GM12878 (cell line): ENCODE data around the gene SBNO1. TPM values are rescaled to one million over a fixed set of nuclear protein-coding genes. Genes with fewer than 3 reads are reported as not detected.

Source experiments
- ATAC-seq: fragments of 200-7000 bp; cut with Tn5 transposase; 3 replicates; pipeline ENCODE4 v1.9.1; 2020; ENCODE audit warnings: mild to moderate bottlenecking, moderate library complexity
- BruUV-seq: library from RNA; stranded (reverse); fragments of 400-500 nt; replicated peaks from 2 replicates; lab custom pipeline; 2021; lab: Mats Ljungman, UMichigan
- CTCF ChIA-PET: fragments of 300-600 bp; sonication (Branson Sonifier 250); formaldehyde crosslinking; extraction: SDS; loops from one replicate; lab custom pipeline; 2021; ENCODE audit warnings: inconsistent platforms; lab: Yijun Ruan, JAX
- POLR2A ChIA-PET: fragments of 350-600 bp; formaldehyde crosslinking; extraction: SDS; loops from one replicate; lab custom pipeline; 2021; ENCODE audit warnings: inconsistent platforms; lab: Charles Lee
- RAD21 ChIA-PET: fragments of 300-600 bp; sonication (Branson Sonifier 250); formaldehyde crosslinking; loops from one replicate; lab custom pipeline; 2023; ENCODE audit warnings: antibody characterized with exemption; ENCODE audit not compliant: unreplicated experiment; lab: Charles Lee
- SMC1A ChIA-PET: fragments of 300-600 bp; sonication (Branson Sonifier 250); formaldehyde crosslinking; loops from one replicate; lab custom pipeline; 2023; ENCODE audit not compliant: unreplicated experiment, uncharacterized antibody; lab: Charles Lee
- DNase-seq: peaks from one replicate; pipeline ENCODE4 v3.0.0-alpha.2; 2011; ENCODE audit warnings: low read depth, low spot score
- FAIRE-seq: peaks from 3 replicates; lab custom pipeline; 2011; peaks lifted over from hg19 to GRCh38; lab: Jason Lieb, UNC
- H2AFZ ChIP-seq: 2 replicates; pipeline ENCODE4 v1.6.0; 2011; ENCODE audit warnings: low read depth, low read length, control low read depth; ENCODE audit not compliant: control insufficient read depth
- H3K27ac ChIP-seq: 2 replicates; pipeline ENCODE4 v1.5.1; 2011; ENCODE audit warnings: control low read depth; ENCODE audit not compliant: control insufficient read depth, insufficient read depth
- H3K27me3 ChIP-seq, 2 experiments: replicated peaks in 1 of 2; 2 replicates each; pipeline versions ENCODE4 v1.6.0 to v1.6.1; 2011; ENCODE audit warnings: low read length in 1 of 2; ENCODE audit not compliant: control insufficient read depth in 2 of 2, insufficient read depth in 2 of 2
- H3K36me3 ChIP-seq, 2 experiments: 2 replicates each; pipeline ENCODE4 v1.5.1; 2011; ENCODE audit warnings: low read length in 1 of 2; ENCODE audit not compliant: control insufficient read depth in 2 of 2, insufficient read depth in 2 of 2
- H3K4me1 ChIP-seq: 2 replicates; pipeline ENCODE4 v1.6.1; 2011; ENCODE audit warnings: mild to moderate bottlenecking, low read length, moderate library complexity, mixed read lengths; ENCODE audit not compliant: control insufficient read depth, insufficient read depth
- H3K4me2 ChIP-seq: 2 replicates; pipeline ENCODE4 v1.6.0; 2011; ENCODE audit warnings: control low read depth; ENCODE audit not compliant: control insufficient read depth, insufficient read depth
- H3K4me3 ChIP-seq: fragments of 200-600 bp; sonication (generic); 2 replicates; pipeline ENCODE4 v1.5.1; 2016
- H3K79me2 ChIP-seq: 2 replicates; pipeline ENCODE4 v1.6.0; 2011; ENCODE audit warnings: low read length; ENCODE audit not compliant: control insufficient read depth, insufficient read depth
- H3K9ac ChIP-seq: 2 replicates; pipeline ENCODE4 v1.8.0; 2011; ENCODE audit warnings: low read length, control low read depth, mixed read lengths; ENCODE audit not compliant: control insufficient read depth, insufficient read depth
- H3K9me3 ChIP-seq: replicated peaks from 3 replicates; pipeline ENCODE4 v1.5.1; 2011; ENCODE audit warnings: mild to moderate bottlenecking, low read length; ENCODE audit not compliant: control insufficient read depth, insufficient read depth
- H4K20me1 ChIP-seq: 2 replicates; pipeline ENCODE4 v1.6.0; 2011; ENCODE audit not compliant: control insufficient read depth, insufficient read depth
- ASH2L ChIP-seq: fragments of 300-600, 200-600 bp; sonication (generic); IDR thresholded peaks from 2 replicates; pipeline ENCODE4 v1.6.1; 2017; ENCODE audit warnings: low read depth, mild to moderate bottlenecking, borderline replicate concordance
- CBX5 ChIP-seq: sonication (generic); IDR thresholded peaks from 2 replicates; pipeline ENCODE4 v1.6.1; 2016; ENCODE audit warnings: low read depth, moderate library complexity, mild to moderate bottlenecking, inconsistent platforms
- CTCF ChIP-seq, 3 experiments: IDR thresholded peaks in 2 of 3; conservative IDR thresholded peaks in 1 of 3; 2 replicates each; pipeline ENCODE4 v1.5.1; 2011; ENCODE audit warnings: low read depth in 3 of 3, low read length in 3 of 3, mild to moderate bottlenecking in 3 of 3, control low read depth in 2 of 3, moderate library complexity in 2 of 3, inconsistent platforms in 1 of 3, mixed read lengths in 1 of 3; ENCODE audit not compliant: control insufficient read depth in 2 of 3, insufficient read depth in 1 of 3; ENCODE audit errors: extremely low read depth in 1 of 3
- EGR1 ChIP-seq, 2 experiments: IDR thresholded peaks; 1 replicate in 1 of 2; 2 replicates in 1 of 2; pipeline ENCODE4 v1.6.1; 2011 to 2012; ENCODE audit warnings: low read depth in 2 of 2, low read length in 2 of 2, borderline replicate concordance in 1 of 2, mild to moderate bottlenecking in 1 of 2, moderate library complexity in 1 of 2
- FOXM1 ChIP-seq: IDR thresholded peaks from 2 replicates; pipeline ENCODE4 v1.6.1; 2012; ENCODE audit warnings: low read depth, mild to moderate bottlenecking, inconsistent platforms, low read length, moderate library complexity
- IKZF2 ChIP-seq, 2 experiments: fragments of 450-650 bp; IDR thresholded peaks; 2 replicates each; pipeline ENCODE4 v1.6.1; 2017; ENCODE audit warnings: mild to moderate bottlenecking in 2 of 2, moderate library complexity in 2 of 2
- MEF2A ChIP-seq: IDR thresholded peaks from 2 replicates; pipeline ENCODE4 v1.6.1; 2011; ENCODE audit warnings: low read depth, mild to moderate bottlenecking, low read length, moderate library complexity; ENCODE audit not compliant: insufficient read depth
- MEF2B ChIP-seq: fragments of 450-650 bp; IDR thresholded peaks from 2 replicates; pipeline ENCODE4 v1.6.1; 2018; ENCODE audit warnings: mild to moderate bottlenecking, moderate library complexity; ENCODE audit not compliant: partially characterized antibody, poor library complexity, severe bottlenecking
- MTA2 ChIP-seq: fragments of 450-650 bp; IDR thresholded peaks from 2 replicates; pipeline ENCODE4 v1.6.1; 2016; ENCODE audit warnings: low read depth, mild to moderate bottlenecking, moderate library complexity
- MXI1 ChIP-seq: fragments of 150-350 bp; IDR thresholded peaks from 2 replicates; pipeline ENCODE4 v1.6.1; 2011; ENCODE audit warnings: low read depth, mild to moderate bottlenecking, inconsistent platforms, low read length, improper control_type of control experiment
- RB1 ChIP-seq: fragments of 450-650 bp; formaldehyde crosslinking; IDR thresholded peaks from 2 replicates; pipeline ENCODE4 v1.6.1; 2017; ENCODE audit warnings: mild to moderate bottlenecking, borderline replicate concordance
- RCOR1 ChIP-seq: conservative IDR thresholded peaks from 2 replicates; pipeline ENCODE4 v1.6.1; 2012; ENCODE audit warnings: low read depth, low read length, improper control_type of control experiment
- SIN3A ChIP-seq: IDR thresholded peaks from 2 replicates; pipeline ENCODE4 v1.6.1; 2012; ENCODE audit warnings: low read depth, low read length, improper control_type of control experiment
- ZSCAN29 ChIP-seq: fragments of 450-650 bp; IDR thresholded peaks from 2 replicates; pipeline ENCODE4 v1.6.1; 2017; ENCODE audit warnings: mild to moderate bottlenecking, moderate library complexity
- WGBS: methylation state at CpG from one replicate; pipeline ENCODE4 v1.1.6; 2016; ENCODE audit warnings: low lambda C conversion rate; ENCODE audit not compliant: insufficient replicate concordance, insufficient coverage; ENCODE audit errors: missing lambda C conversion rate; 5-methylcytosine and 5-hydroxymethylcytosine counted together
- in situ Hi-C: fragments of 300-500 bp; cut with MboI; formaldehyde crosslinking; loops from 9 replicates; pipeline ENCODE4 v1.14.3; 2018; ENCODE audit warnings: mixed read lengths
- intact Hi-C: fragments of 100-400 bp; cut with micrococcal nuclease; formaldehyde crosslinking; loops from one replicate; pipeline ENCODE4 v1.14.2; 2022; ENCODE audit not compliant: unreplicated experiment
- polyA plus RNA-seq, 11 experiments: library from polyadenylated mRNA; depleted of rRNA in 4 of 11; unstranded in 6 of 11; stranded (reverse) in 5 of 11; fragments of >200 nt; fragmentation: Nextera tagmentation in 4 of 11; fragmentation: Illumina TruSeq in 1 of 11; extraction: Ambion mirVana in 4 of 11; extraction: Trizol in 1 of 11; gene quantifications; 1 replicate in 1 of 11; 2 replicates in 10 of 11; pipeline versions ENCODE4 v1.2.1 to v1.2.3, GENCODE V29; 2011 to 2016; ENCODE audit warnings: inconsistent platforms in 2 of 11, missing spikeins in 2 of 11, low read depth in 1 of 11
- total RNA-seq, 4 experiments: library from RNA; depleted of rRNA in 3 of 4; stranded (reverse); fragments of >200 nt in 3 of 4; fragmentation: Illumina TruSeq in 1 of 4; extraction: Trizol in 1 of 4; gene quantifications; 2 replicates each; pipeline versions ENCODE4 v1.2.1 to v1.2.3, GENCODE V29; 2013 to 2021
- TF ChIP-seq, protein P1 (sequence below): fragments of 450-650 bp; IDR thresholded peaks from 2 replicates; pipeline ENCODE4 v1.6.1; 2017; ENCODE audit warnings: borderline replicate concordance
- TF ChIP-seq, protein P2 (sequence below): IDR thresholded peaks from 2 replicates; pipeline ENCODE4 v1.6.1; 2011; ENCODE audit warnings: mild to moderate bottlenecking, low read depth, low read length, moderate library complexity; ENCODE audit not compliant: insufficient replicate concordance

The SBNO1 gene
- total and polyA plus RNA-seq, 10 of the 15 experiments (the other 5 are each of a cell fraction or from before 2014, with no cell fraction given), result 7.5 to 39.7 (median 20.9) TPM

DNA sequence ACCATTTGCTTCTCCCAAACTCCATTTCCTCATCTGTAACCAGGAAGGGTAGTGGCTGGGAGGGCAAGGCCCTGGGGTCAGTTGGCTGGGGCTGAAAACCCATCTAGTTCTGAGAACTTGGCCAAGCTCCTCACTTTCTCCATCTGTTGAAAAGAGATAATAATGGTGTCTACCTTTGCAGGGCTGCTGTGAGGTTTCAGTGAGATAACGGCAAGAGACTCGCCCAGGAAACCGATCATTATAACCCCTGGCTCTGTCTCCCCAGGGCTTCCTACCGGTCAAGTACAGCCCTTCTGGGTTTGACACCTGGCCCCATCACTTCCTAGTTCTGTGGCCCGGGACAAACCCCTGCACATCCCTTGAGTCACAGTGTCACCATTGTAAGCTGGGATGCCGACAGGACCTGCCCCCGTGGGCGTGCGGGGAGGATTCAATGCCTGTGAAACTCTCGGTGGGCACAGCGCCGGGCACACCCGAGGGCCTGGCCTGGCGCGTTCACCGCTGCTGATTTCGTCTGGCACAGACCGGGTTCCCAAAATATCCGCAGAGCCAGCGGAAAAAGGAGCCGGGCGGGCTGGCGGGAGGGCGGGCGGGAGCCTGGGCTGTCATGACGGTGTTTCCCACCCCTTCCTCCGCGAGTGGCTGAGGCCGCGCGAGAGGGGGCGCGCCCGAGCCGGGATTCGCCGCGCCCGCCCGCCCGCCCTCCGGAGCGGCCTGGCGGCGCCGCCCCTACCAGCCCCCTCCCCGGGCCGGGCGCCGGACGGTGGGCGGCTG is 23.7 kb upstream of the SBNO1 start:
- in situ Hi-C loops (no loop called here), intact Hi-C loops (loop anchor here (1.0 to 5.0 kb wide), 3 partner anchors 23 to 70 kb away; partner anchors contain the start of gene SNRNP35)
- peak overlapping the region; percentile 66 for H3K27ac ChIP-seq
- CTCF ChIA-PET, result interaction anchor here (0.6 to 1.9 kb wide), 7 partner anchors 21 to 80 kb away, joined by 3 to 7 read pairs (median 3); partner anchors contain the start of gene SNRNP35
- SMC1A ChIA-PET, result interaction anchor here (0.6 to 3.6 kb wide), 9 partner anchors 16 to 79 kb away, joined by 3 to 12 read pairs (median 6); no protein-coding TSS in a partner anchor
- H3K27me3 ChIP-seq, result no peaks in the 10 kb centered on the region
- peak overlapping the region; percentile 87 for H3K4me2 ChIP-seq
- peak overlapping the region; percentile 64 for H3K9ac ChIP-seq
- POLR2A ChIA-PET, result interaction anchor here (0.6 to 3.1 kb wide), 7 partner anchors 20 to 156 kb away, joined by 3 to 20 read pairs (median 3); partner anchors contain the start of genes MPHOSPH9 and SBNO1
- 1% methylated on average over 27 of the region's 52 CpGs for WGBS
- peak; percentile 13 for FAIRE-seq
- peaks cover 2% of the 10 kb centered on the region in 2 experiments; a peak in 3 of 4 replicates for H3K36me3 ChIP-seq
- H4K20me1 ChIP-seq, result no peaks in the 10 kb centered on the region
- BruUV-seq, result no TSS peak
- H3K79me2 ChIP-seq, result peaks cover 52% of the 10 kb centered on the region
- ATAC-seq, result peak; percentile 52
- H3K9me3 ChIP-seq, result no peaks in the 10 kb centered on the region
- peak overlapping the region; percentile 98 for H3K4me3 ChIP-seq
- peak; percentile 21 for DNase-seq
- H3K4me1 ChIP-seq, result peaks cover 20% of the 10 kb centered on the region
- RAD21 ChIA-PET, result interaction anchor here (1.3 to 1.8 kb wide), 5 partner anchors 23 to 53 kb away, joined by 3 to 11 read pairs (median 6); no protein-coding TSS in a partner anchor
- H2AFZ ChIP-seq, result peak overlapping the region; percentile 82
- TF ChIP-seq EGR1 (IDR thresholded peaks at IDR 0.05; ENCODE audit: borderline replicate concordance in 1 of 2, low read depth in 2 of 2, low read length in 2 of 2) (peak in 1 of 2 experiments; percentile 81; a peak in 1 of 3 replicates), RB1 (no peak; the same call in 1 of the 2 replicates), MTA2 (0 out of 2 replicates have a peak, but pooled peaks have one; percentile 36), ZSCAN29 (no peak), ASH2L (no peak), CBX5 (no peak), MXI1 (0 out of 2 replicates have a peak, but pooled peaks have one; percentile 25), MEF2B (peak; percentile 39), RCOR1 (peak; percentile 60; the same call in 1 of the 2 replicates), FOXM1 (no peak), IKZF2 (IDR thresholded peaks at IDR 0.05) (peak; percentile 59 to 67; a peak in 3 of 4 replicates), CTCF (IDR thresholded peaks at IDR 0.05 in 2 of 3, conservative IDR thresholded peaks at IDR 0.05 in 1 of 3; ENCODE audit: control insufficient read depth in 2 of 3, extremely low read depth in 1 of 3, insufficient read depth in 1 of 3, low read depth in 3 of 3, low read length in 3 of 3) (0 out of 6 replicates have a peak, but pooled peaks of 1 of the 3 experiments have one; percentile 13), MEF2A (no peak), SIN3A (peak; percentile 31; the same call in 1 of the 2 replicates)
- TF ChIP-seq, protein P1, sequence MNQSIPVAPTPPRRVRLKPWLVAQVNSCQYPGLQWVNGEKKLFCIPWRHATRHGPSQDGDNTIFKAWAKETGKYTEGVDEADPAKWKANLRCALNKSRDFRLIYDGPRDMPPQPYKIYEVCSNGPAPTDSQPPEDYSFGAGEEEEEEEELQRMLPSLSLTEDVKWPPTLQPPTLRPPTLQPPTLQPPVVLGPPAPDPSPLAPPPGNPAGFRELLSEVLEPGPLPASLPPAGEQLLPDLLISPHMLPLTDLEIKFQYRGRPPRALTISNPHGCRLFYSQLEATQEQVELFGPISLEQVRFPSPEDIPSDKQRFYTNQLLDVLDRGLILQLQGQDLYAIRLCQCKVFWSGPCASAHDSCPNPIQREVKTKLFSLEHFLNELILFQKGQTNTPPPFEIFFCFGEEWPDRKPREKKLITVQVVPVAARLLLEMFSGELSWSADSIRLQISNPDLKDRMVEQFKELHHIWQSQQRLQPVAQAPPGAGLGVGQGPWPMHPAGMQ, result no peak
- TF ChIP-seq, protein P2, sequence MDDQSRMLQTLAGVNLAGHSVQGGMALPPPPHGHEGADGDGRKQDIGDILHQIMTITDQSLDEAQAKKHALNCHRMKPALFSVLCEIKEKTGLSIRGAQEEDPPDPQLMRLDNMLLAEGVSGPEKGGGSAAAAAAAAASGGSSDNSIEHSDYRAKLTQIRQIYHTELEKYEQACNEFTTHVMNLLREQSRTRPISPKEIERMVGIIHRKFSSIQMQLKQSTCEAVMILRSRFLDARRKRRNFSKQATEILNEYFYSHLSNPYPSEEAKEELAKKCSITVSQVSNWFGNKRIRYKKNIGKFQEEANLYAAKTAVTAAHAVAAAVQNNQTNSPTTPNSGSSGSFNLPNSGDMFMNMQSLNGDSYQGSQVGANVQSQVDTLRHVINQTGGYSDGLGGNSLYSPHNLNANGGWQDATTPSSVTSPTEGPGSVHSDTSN, result no peak
